ENCODE data around the gene CHST13. TPM values are rescaled to one million over a fixed set of nuclear protein-coding genes. Genes with fewer than 3 reads are reported as not detected.
A peak's percentile ranks its signal among the peaks of the same experiment; 100 is the strongest.

Gene CHST13
- total RNA-seq, 1 experiment from 2014 or later: not detected

GRCh38 chr3:126486360-126486847 is 37.6 kb upstream of the CHST13 start:
- no peak overlapping the region for H3K4me2 ChIP-seq (ENCODE audit: low read length)
- H3K9me2 ChIP-seq (replicated peaks; ENCODE audit: low read length): no peaks in the 10 kb centered on the region
- H3K4me1 ChIP-seq (ENCODE audit: insufficient read depth, low read length): peaks cover 7% of the 10 kb centered on the region; the same call in 1 of the 2 replicates
- CTCF ChIA-PET: no interaction called here
- TF ChIP-seq EZH2 (IDR thresholded peaks at IDR 0.05; ENCODE audit: low read length, unreplicated experiment) (no peak), EZH2phosphoT487 (IDR thresholded peaks at IDR 0.05; ENCODE audit: borderline replicate concordance, low read length) (no peak)
- TF ChIP-seq, protein P1, sequence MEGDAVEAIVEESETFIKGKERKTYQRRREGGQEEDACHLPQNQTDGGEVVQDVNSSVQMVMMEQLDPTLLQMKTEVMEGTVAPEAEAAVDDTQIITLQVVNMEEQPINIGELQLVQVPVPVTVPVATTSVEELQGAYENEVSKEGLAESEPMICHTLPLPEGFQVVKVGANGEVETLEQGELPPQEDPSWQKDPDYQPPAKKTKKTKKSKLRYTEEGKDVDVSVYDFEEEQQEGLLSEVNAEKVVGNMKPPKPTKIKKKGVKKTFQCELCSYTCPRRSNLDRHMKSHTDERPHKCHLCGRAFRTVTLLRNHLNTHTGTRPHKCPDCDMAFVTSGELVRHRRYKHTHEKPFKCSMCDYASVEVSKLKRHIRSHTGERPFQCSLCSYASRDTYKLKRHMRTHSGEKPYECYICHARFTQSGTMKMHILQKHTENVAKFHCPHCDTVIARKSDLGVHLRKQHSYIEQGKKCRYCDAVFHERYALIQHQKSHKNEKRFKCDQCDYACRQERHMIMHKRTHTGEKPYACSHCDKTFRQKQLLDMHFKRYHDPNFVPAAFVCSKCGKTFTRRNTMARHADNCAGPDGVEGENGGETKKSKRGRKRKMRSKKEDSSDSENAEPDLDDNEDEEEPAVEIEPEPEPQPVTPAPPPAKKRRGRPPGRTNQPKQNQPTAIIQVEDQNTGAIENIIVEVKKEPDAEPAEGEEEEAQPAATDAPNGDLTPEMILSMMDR (conservative IDR thresholded peaks at IDR 0.05; ENCODE audit: low read depth, low read length): no peak
- ATAC-seq: no peak
- no peak overlapping the region for H3K9ac ChIP-seq (ENCODE audit: low read length)
- no peak for DNase-seq
- BruUV-seq (replicated peaks): no TSS peak
- H3K79me2 ChIP-seq (ENCODE audit: low read length): no peaks in the 10 kb centered on the region
- H2AFZ ChIP-seq (ENCODE audit: low read length): no peak overlapping the region
- no peaks in the 10 kb centered on the region for H3K36me3 ChIP-seq (ENCODE audit: low read depth, low read length)
- H3K27ac ChIP-seq (ENCODE audit: low read length): no peak overlapping the region
- H3K4me3 ChIP-seq (ENCODE audit: low read length): no peak overlapping the region
- POLR2A ChIA-PET (ENCODE audit: unreplicated experiment): no interaction called here
- H3K27me3 ChIP-seq (ENCODE audit: low read length): no peaks in the 10 kb centered on the region
- intact Hi-C loops (cut with micrococcal nuclease): no loop called here
- H3F3A ChIP-seq (ENCODE audit: low read length, unreplicated experiment): no peaks in the 10 kb centered on the region
- no peaks in the 10 kb centered on the region for H4K20me1 ChIP-seq (ENCODE audit: low read length)
- no peaks in the 10 kb centered on the region for H3K9me3 ChIP-seq (ENCODE audit: low read length)

DNA sequence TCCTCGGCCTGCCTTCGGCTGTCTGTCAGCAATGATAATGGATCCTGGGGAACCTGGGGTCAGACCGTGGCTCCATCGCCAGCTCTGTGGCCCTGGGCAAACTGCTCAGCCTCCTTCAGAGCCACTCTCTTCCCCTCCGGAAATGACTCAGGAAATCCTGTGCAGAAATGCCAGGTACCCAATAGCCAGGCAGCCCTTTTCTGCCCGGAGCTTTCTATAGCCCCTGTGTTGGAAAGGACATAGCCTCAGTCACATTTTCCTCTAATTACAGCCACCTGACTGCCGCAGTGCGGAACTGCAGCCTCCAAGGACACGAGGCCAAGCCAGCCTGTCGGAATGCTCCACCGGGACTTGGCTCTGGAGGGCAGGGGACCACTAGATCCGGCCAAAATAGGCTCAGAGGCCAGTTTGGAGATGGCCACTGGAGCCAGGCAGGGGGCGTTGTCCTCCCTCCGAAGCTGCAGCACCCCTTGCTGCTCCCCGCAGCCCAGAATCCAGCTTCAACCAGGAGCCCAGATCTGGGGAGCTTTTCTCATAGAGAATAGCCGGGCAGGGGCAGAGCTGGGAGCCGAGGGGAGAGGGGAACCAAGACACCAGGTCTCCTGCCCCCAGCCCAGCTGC is 36.7 kb upstream of the CHST13 start:
- CTCF ChIA-PET: no interaction called here
- ATAC-seq (peak; percentile 75), DNase-seq (peak; percentile 48)
- Histone ChIP-seq H3K79me2 (ENCODE audit: low read length) (no peaks in the 10 kb centered on the region), H3K27me3 (ENCODE audit: low read length) (no peaks in the 10 kb centered on the region), H3K4me2 (ENCODE audit: low read length) (no peak overlapping the region), H3K4me3 (ENCODE audit: low read length) (no peak overlapping the region), H3K36me3 (ENCODE audit: low read depth, low read length) (no peaks in the 10 kb centered on the region), H4K20me1 (ENCODE audit: low read length) (no peaks in the 10 kb centered on the region), H3F3A (ENCODE audit: low read length, unreplicated experiment) (no peaks in the 10 kb centered on the region), H3K9me2 (replicated peaks; ENCODE audit: low read length) (no peaks in the 10 kb centered on the region), H3K4me1 (ENCODE audit: insufficient read depth, low read length) (peaks cover 7% of the 10 kb centered on the region; the same call in 1 of the 2 replicates), H3K9ac (ENCODE audit: low read length) (no peak overlapping the region), H2AFZ (ENCODE audit: low read length) (peak overlapping the region; percentile 42; the same call in 1 of the 2 replicates), H3K9me3 (ENCODE audit: low read length) (no peaks in the 10 kb centered on the region), H3K27ac (ENCODE audit: low read length) (no peak overlapping the region)
- no peak for TF ChIP-seq EZH2phosphoT487 (IDR thresholded peaks at IDR 0.05; ENCODE audit: borderline replicate concordance, low read length)
- TF ChIP-seq, protein P1 (conservative IDR thresholded peaks at IDR 0.05; ENCODE audit: low read depth, low read length): no peak
- TF ChIP-seq EZH2 (IDR thresholded peaks at IDR 0.05; ENCODE audit: low read length, unreplicated experiment): no peak
- POLR2A ChIA-PET (ENCODE audit: unreplicated experiment): no interaction called here
- intact Hi-C loops (cut with micrococcal nuclease): no loop called here
- no TSS peak for BruUV-seq (replicated peaks)

- CTCF ChIA-PET: no interaction called here
- H3K4me2 ChIP-seq (ENCODE audit: low read length): no peak overlapping the region
- H3K4me3 ChIP-seq (ENCODE audit: low read length): no peak overlapping the region
- no peaks in the 10 kb centered on the region for H3K9me3 ChIP-seq (ENCODE audit: low read length)
- BruUV-seq (replicated peaks): no TSS peak
- H3K9me2 ChIP-seq (replicated peaks; ENCODE audit: low read length): no peaks in the 10 kb centered on the region
- H2AFZ ChIP-seq (ENCODE audit: low read length): no peak overlapping the region
- no peak for ATAC-seq
- TF ChIP-seq EZH2 (IDR thresholded peaks at IDR 0.05; ENCODE audit: low read length, unreplicated experiment) (no peak), EZH2phosphoT487 (IDR thresholded peaks at IDR 0.05; ENCODE audit: borderline replicate concordance, low read length) (no peak)
- TF ChIP-seq, protein P1 (conservative IDR thresholded peaks at IDR 0.05; ENCODE audit: low read depth, low read length): no peak
- no peaks in the 10 kb centered on the region for H3K36me3 ChIP-seq (ENCODE audit: low read depth, low read length)
- intact Hi-C loops (cut with micrococcal nuclease): no loop called here
- no peak for DNase-seq
- H3K4me1 ChIP-seq (ENCODE audit: insufficient read depth, low read length): peaks cover 7% of the 10 kb centered on the region; the same call in 1 of the 2 replicates
- H3F3A ChIP-seq (ENCODE audit: low read length, unreplicated experiment): no peaks in the 10 kb centered on the region
- no peaks in the 10 kb centered on the region for H3K79me2 ChIP-seq (ENCODE audit: low read length)
- H3K27ac ChIP-seq (ENCODE audit: low read length): no peak overlapping the region
- H3K9ac ChIP-seq (ENCODE audit: low read length): no peak overlapping the region
- H3K27me3 ChIP-seq (ENCODE audit: low read length): no peaks in the 10 kb centered on the region
- POLR2A ChIA-PET (ENCODE audit: unreplicated experiment): no interaction called here
- H4K20me1 ChIP-seq (ENCODE audit: low read length): no peaks in the 10 kb centered on the region
These were observed 35.8 kb upstream of the CHST13 start for GRCh38 chr3:126488185-126488584.
